Sigmoid colon (tissue), 4 donors: ENCODE results near the gene RPP30.

Experiments used
- CTCF ChIP-seq, 4 experiments: fragments of 450-650 bp in 3 of 4; fragments of 200-600 bp in 1 of 4; IDR thresholded peaks; one replicate each; pipeline ENCODE4 v1.5.1; 2016 to 2019; ENCODE audit warnings: antibody characterized with exemption in 4 of 4, mild to moderate bottlenecking in 3 of 4, moderate library complexity in 2 of 4
- POLR2AphosphoS5 ChIP-seq, 4 donors: sonication (generic); formaldehyde crosslinking; IDR thresholded peaks; one replicate each; pipeline ENCODE4 v1.6.1; 2017; ENCODE audit warnings: antibody characterized with exemption in 4 of 4

GRCh38 chr10:90944749-90945148 is 73.0 kb downstream of the RPP30 start:
- no peak for TF ChIP-seq POLR2AphosphoS5 (IDR thresholded peaks at IDR 0.05)
- no peak for TF ChIP-seq CTCF (IDR thresholded peaks at IDR 0.05)
